ENCODE results near the gene CDK5R2. TPM values are rescaled to one million over a fixed set of nuclear protein-coding genes. Genes with fewer than 3 reads are reported as not detected.

CDK5R2 gene
- total RNA-seq, 3 donors from 2014 or later: 0.38 to 1.4 (median 0.39) TPM

GRCh38 chr2:218959761-218960308, 369 bp downstream of the CDK5R2 start:
- no peak overlapping the region for H3K4me3 ChIP-seq
- ATAC-seq (no peak), DNase-seq (no peak)
- TF ChIP-seq, protein P1, sequence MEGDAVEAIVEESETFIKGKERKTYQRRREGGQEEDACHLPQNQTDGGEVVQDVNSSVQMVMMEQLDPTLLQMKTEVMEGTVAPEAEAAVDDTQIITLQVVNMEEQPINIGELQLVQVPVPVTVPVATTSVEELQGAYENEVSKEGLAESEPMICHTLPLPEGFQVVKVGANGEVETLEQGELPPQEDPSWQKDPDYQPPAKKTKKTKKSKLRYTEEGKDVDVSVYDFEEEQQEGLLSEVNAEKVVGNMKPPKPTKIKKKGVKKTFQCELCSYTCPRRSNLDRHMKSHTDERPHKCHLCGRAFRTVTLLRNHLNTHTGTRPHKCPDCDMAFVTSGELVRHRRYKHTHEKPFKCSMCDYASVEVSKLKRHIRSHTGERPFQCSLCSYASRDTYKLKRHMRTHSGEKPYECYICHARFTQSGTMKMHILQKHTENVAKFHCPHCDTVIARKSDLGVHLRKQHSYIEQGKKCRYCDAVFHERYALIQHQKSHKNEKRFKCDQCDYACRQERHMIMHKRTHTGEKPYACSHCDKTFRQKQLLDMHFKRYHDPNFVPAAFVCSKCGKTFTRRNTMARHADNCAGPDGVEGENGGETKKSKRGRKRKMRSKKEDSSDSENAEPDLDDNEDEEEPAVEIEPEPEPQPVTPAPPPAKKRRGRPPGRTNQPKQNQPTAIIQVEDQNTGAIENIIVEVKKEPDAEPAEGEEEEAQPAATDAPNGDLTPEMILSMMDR (IDR thresholded peaks at IDR 0.05): no peak
- intact Hi-C loops (cut with DNase I, micrococcal nuclease): no loop called here
- H3K4me1 ChIP-seq (ENCODE audit: low read depth): peaks cover 10% of the 10 kb centered on the region
- no peaks in the 10 kb centered on the region for H3K36me3 ChIP-seq (ENCODE audit: low read depth)
- H3K9me3 ChIP-seq: no peaks in the 10 kb centered on the region

DNA sequence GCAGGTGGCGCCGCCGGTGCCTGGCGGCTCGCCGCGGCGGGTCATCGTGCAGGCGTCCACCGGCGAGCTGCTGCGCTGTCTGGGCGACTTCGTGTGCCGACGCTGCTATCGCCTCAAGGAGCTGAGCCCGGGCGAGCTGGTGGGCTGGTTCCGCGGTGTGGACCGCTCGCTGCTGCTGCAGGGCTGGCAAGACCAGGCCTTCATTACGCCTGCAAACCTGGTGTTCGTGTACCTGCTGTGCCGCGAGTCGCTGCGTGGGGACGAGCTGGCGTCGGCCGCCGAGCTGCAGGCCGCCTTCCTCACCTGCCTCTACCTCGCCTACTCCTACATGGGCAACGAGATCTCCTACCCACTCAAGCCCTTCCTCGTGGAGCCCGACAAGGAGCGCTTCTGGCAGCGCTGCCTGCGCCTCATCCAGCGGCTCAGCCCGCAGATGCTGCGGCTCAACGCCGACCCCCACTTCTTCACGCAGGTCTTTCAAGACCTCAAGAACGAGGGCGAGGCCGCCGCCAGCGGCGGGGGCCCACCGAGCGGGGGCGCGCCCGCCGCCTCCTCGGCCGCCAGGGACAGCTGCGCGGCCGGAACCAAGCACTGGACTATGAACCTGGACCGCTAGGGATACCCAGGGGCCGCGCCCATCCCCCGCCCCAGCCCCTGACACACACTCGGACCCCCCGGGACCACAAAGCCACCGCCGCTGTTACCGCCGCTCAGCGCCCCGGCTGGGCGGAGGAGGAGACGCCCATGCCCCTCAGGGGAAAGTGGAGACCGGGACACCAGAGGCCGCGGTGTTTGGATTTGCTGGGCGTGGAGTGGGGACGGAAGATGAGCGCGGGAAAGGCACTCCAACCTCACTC, 1.1 kb downstream of the CDK5R2 start:
- no peak overlapping the region for H3K4me3 ChIP-seq
- DNase-seq: no peak
- intact Hi-C loops (cut with DNase I, micrococcal nuclease): no loop called here

DNA sequence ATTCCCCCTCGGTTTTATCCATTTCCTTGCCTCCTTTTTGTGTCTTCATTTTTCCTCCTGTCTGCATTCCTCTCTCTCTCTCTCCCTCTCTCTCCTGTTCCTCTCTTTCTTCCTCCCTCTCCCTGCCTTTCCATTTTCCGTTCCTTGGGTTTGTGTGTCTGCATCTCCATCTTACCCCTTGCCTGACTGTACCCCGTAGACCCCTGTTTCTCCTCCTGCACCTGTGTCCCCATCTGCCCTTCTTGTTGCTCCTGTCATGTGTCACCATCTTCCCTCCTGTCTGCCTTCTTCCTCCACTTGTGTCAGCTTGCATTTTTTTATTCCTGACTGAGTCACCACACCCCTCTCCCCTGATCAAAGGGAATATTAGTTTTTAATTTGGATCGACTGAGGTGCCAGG, 1.8 kb downstream of the CDK5R2 start:
- H3K4me1 ChIP-seq (ENCODE audit: low read depth): peaks cover 10% of the 10 kb centered on the region
- TF ChIP-seq, protein P1 (IDR thresholded peaks at IDR 0.05): no peak
- no peaks in the 10 kb centered on the region for H3K36me3 ChIP-seq (ENCODE audit: low read depth)
- H3K9me3 ChIP-seq: no peaks in the 10 kb centered on the region
- ATAC-seq (no peak), DNase-seq (no peak)
- H3K4me3 ChIP-seq: no peak overlapping the region
- intact Hi-C loops (cut with DNase I, micrococcal nuclease): no loop called here

More for the DNA sequence above, 1.1 kb downstream of the CDK5R2 start:
- TF ChIP-seq, protein P1 (IDR thresholded peaks at IDR 0.05): no peak
- Histone ChIP-seq H3K9me3 (no peaks in the 10 kb centered on the region), H3K4me1 (ENCODE audit: low read depth) (peaks cover 10% of the 10 kb centered on the region), H3K36me3 (ENCODE audit: low read depth) (no peaks in the 10 kb centered on the region)
- ATAC-seq: no peak

GRCh38 chr2:218961651-218962570, 2.4 kb downstream of the CDK5R2 start:
- Histone ChIP-seq H3K9me3 (no peaks in the 10 kb centered on the region), H3K4me1 (ENCODE audit: low read depth) (peaks cover 10% of the 10 kb centered on the region), H3K4me3 (no peak overlapping the region), H3K36me3 (ENCODE audit: low read depth) (no peaks in the 10 kb centered on the region)
- intact Hi-C loops (cut with DNase I, micrococcal nuclease): no loop called here
- no peak for DNase-seq
- TF ChIP-seq, protein P1 (IDR thresholded peaks at IDR 0.05): no peak
- ATAC-seq: no peak

- Histone ChIP-seq H3K4me1 (ENCODE audit: low read depth) (peaks cover 10% of the 10 kb centered on the region), H3K4me3 (no peak overlapping the region), H3K9me3 (no peaks in the 10 kb centered on the region), H3K36me3 (ENCODE audit: low read depth) (no peaks in the 10 kb centered on the region)
- ATAC-seq: peak; percentile 45
- DNase-seq: peak in 2 of 3 donors; percentile 73 to 74
- intact Hi-C loops (cut with DNase I, micrococcal nuclease): no loop called here
- TF ChIP-seq, protein P1 (IDR thresholded peaks at IDR 0.05): no peak
These were observed 3.5 kb downstream of the CDK5R2 start for GRCh38 chr2:218962859-218963492.

All from mucosa of descending colon (tissue), 3 donors.